ENCODE results near the gene PEBP1. TPM values are rescaled to one million over a fixed set of nuclear protein-coding genes. Genes with fewer than 3 reads are reported as not detected.

Gene PEBP1
- 146 and 161 TPM in 2 replicates for total RNA-seq

DNA sequence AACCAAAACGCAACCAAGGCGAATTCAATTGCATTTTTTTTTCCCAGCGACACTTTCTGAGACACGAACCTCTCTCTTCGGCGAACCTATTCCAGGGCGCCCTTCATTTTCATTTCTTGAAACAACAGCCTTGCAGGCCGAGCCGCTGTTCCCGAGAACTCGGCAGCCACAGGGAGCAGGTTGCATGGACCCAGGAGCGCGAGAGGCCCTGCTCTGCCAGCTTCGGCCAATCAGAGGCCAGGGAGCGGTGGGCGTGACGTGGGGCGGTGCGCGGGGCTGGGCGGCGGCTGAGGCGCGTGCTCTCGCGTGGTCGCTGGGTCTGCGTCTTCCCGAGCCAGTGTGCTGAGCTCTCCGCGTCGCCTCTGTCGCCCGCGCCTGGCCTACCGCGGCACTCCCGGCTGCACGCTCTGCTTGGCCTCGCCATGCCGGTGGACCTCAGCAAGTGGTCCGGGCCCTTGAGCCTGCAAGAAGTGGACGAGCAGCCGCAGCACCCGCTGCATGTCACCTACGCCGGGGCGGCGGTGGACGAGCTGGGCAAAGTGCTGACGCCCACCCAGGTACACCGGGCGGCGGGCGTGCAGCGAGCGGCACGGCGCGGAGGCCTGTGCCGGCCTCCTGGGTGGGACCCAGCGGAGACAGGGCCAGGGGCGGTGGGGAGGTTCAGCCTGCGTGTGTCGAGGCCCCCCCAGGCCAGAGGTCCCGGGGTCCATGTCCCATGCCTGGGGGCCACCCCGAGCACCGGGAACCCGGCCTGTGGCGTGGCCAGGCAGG is at the start of gene PEBP1:
Gene PEBP1, plus strand, starts transcription at position 337 of the 771 bp plus-strand sequence. Its CDS starts 86 bp downstream, at position 423.
- DNase-seq (ENCODE audit: low read depth in 2 of 2), result peak; percentile 95 to 96

DNA sequence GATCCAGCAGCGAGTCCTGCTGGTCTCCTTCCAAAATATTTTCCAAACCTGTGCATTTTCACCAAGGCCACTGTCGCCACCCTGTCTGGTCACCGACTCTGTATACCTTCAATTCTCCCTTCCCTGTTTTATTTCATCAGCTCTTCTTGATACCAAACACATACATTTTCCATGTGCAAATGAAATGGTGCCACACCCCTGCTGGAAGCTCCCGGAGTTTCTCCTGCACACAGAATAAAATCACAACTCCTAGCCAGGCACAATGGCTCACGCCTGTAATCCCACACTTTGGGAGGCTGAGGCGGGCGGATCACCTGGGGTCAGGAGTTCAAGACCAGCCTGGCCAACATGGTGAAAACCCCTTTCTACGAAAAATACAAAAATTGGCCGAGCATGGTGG is 46.1 kb upstream of the PEBP1 start:
- no peak for DNase-seq (ENCODE audit: low read depth in 2 of 2)

DNA sequence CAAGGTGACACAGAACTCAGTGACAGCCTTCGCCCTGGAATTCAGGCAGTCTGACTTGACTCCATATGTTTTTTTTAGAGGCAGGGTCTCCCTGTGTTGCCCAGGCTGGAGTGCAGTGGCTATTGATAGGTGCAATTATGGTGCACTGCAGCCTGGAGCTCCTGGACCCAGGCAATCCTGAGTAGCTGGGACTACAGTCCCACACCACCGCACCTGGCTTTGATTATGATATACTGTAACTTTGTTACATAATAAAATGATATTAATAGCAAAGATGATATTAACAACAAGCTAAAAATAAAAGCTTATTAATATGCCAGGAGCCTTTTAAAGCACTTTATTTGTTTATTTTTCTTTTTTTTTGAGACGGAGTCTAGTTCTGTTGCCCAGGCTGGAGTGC is 41.9 kb upstream of the PEBP1 start:
- no peak for DNase-seq (ENCODE audit: low read depth in 2 of 2)

DNA sequence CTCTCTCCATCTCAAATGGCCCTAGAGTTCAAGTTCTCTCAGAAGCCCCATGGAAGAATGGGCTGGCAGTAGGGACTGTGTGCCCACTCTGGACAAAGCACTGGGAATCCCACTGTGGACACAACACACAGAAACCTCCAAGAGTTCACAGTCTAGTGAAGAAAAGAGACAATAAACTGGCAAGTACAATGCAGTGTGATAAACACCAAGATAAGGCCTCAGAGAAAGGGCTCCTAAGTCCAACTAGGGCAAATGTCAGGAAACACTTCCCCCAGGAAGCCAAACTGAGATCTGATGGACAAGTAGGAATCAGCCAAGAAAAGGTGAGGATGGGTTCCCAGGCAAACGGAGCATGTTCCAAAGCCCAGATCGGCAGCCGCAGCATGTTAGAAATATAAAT is 37.5 kb upstream of the PEBP1 start:
- DNase-seq (ENCODE audit: low read depth in 2 of 2), result peak in 1 of 2 donors; percentile 11

DNA sequence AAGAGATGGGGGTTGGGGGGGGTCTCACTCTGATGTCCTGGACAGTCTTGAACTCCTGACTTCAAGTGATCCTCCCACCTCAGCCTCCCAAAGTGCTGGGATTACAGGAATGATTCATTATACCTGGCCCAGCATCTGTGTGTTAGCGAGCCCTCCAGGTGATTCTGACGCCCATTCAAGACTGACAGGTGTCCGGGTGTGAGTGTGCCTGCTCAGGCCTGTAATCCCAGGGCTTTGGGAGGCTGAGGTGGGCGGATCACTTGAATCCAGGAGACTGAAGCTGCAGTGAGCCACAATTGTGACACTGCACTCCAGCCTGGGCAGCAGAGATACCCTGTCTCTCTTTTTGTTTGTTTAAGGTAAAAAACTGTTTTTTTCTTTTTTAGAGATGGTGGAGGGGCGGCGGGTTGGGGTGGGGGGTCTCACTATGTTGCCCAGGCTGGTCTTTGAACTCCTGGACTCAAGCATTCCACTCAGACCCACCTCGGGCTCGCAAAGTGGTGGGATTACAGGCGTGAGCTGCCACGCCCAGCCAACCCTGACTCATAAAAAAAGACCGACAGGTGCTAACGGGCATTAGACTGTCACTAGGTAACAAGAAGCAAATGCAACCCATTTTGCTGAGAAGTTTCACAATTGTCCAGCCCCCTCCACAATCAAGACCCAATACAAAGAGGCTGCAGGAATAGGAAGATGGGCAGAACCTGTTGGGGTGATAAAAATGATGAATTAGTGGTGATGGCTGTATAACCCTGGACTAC is 36.8 kb upstream of the PEBP1 start:
- DNase-seq (ENCODE audit: low read depth in 2 of 2), result no peak

DNA sequence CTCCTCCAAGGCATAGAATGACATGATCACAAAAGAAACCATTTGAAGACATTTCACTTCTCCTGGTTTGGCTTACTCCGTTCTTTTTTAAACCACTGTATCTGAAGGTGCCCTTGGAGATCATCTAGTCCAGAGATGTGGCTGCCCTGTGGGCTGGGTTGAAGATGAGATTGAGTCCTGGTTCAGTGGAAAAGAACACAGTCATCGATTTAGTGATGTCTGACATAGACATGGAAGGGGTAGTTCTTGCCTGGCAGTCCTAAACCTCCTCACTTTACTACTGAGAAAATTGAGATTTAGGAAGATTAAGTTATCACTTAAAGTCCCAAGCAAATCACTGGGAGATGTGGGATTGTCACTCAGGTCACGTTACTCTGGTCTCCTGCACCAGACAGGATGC is 34.9 kb upstream of the PEBP1 start:
- DNase-seq (ENCODE audit: low read depth in 2 of 2), result no peak

DNA sequence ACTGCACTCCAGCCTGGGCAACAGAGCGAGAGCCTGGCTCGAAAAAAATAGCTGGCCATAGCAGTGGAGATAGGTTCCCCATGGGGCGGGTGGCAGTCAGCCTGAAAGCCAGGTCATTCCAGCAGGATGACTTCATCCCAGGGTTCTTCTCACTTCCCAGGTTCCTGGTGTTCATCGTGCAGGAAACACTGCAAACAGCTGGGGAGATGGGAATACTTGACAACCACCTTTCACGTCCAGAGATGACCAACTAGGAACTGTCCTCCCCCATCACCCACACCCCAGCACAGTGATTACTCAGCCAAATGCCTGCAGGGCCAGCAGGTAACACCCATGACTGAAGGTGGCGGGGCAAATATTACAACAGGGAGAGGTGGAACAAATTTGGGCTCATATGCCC is 33.9 kb upstream of the PEBP1 start:
- no peak for DNase-seq (ENCODE audit: low read depth in 2 of 2)

DNA sequence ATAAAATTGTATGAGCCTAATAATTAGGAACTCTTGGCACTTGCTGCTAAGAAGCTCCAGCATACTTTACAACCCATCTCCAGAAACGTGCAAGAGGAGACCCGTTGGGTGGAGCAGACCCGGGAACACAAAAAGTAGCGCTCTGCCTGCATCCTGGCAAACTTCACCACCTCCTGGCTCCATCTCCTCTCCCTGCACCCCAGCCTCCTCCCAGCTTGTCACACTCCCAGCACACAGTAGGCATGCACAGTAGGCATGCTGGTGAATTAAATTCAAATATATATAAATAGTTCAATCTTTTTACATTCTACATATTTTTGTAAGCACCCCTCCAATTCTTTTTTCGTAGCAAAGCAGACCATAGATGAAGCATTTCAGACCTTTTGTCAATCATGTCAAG is 33.3 kb upstream of the PEBP1 start:
- DNase-seq (ENCODE audit: low read depth in 2 of 2), result no peak

DNA sequence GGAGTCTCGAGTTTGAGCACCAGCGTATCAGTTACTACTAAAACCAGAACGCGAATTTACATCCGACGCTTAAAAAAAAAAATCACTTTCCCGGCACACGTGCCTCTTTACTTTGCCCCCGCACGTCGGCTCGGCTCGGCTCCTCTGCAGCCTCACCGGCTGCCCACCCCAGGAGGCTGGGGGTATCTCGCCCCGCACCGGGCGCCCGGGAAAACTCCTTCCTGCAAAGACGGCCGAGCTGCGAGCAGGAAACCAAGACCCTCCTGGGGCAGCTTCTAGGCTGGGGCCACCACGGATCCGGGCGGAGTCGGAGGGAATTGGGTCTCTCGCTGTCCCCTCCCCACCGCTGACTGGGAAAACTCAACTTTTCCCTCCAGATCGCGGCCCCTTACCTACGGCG is 32.7 kb upstream of the PEBP1 start:
- peak; percentile 38 to 47 for DNase-seq (ENCODE audit: low read depth in 2 of 2)

DNA sequence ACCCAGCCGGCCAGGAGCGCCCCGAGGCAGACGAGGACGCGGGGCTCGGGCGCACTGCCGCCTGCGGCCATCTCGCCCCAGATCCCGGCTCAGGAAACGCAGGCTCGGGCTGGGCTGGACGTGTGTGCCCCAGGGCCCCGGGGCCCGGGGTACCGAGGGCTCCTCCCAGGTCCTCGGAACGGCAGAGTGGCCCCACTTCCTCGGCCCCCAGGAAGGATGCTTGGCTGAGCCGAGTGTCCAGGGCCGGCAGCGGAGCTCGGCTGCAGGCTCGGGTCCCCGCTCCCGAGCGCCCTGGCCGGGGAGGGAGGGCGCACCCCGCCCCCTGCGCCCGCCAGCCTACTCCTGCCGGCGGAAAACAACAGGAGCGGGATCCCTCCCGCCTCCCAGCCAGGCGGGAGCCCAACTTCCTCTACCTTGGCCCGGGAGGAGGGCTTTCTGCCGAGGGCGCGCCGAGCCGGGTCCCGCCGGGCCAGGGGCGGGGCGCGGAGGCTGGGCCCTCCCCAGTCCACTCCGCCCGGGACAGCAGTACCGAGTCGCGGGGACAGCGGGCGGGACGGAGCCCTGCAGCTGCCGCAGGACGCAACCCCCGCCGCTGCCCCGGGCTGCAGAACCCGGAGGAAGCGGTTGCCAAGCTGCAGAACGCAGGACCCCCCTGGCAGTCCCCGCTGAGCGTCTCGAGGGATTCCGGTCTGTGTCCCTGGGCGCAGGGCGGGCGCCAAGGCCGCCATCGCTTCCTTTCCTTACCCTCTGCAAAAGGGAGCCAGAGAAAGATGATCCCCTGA is 32.1 kb upstream of the PEBP1 start, which contains the start of gene VSIG10:
Gene VSIG10, minus strand, starts transcription at position 411 of the 782 bp plus-strand sequence. Its CDS starts 340 bp downstream, at position 71.
- peak; percentile 68 to 84 for DNase-seq (ENCODE audit: low read depth in 2 of 2)

DNA sequence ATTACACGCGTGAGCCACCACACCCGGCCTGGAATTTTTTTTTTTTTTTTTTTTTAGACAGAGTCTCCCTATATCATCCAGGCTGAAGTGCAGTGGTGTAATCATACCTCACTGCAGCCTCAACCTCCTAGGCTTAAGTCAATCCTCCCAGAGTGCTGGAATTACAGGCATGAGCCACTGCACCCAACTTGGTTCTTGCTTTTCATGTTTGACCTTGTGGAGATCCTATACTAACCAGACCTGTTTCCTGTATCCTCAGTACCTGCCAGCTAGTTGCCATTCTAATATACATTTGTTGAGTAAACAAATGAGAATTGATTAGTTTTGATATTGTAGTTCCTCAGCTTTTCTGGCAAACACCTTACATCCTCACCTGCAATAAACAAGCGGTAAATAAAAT is 28.9 kb upstream of the PEBP1 start:
- DNase-seq (ENCODE audit: low read depth in 2 of 2), result no peak

DNA sequence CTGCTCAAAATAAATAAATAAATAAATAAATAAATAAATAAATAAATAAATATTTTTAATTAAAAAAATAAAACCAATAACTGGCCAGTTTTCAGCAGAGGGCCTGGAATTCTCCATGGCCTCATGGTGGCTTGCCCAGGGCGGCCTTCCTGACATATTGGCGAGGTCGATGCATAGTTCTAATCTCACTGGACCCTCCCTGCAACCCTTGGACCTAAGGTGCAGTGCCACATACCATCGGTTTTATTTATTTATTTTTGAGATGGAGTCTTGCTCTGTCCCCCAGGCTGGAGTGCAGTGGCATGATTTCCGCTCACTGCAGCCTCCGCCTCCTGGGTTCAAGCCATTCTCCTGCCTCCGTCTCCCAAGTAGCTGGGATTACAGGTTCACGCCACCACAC is 28.2 kb upstream of the PEBP1 start:
- DNase-seq (ENCODE audit: low read depth in 2 of 2), result no peak

DNA sequence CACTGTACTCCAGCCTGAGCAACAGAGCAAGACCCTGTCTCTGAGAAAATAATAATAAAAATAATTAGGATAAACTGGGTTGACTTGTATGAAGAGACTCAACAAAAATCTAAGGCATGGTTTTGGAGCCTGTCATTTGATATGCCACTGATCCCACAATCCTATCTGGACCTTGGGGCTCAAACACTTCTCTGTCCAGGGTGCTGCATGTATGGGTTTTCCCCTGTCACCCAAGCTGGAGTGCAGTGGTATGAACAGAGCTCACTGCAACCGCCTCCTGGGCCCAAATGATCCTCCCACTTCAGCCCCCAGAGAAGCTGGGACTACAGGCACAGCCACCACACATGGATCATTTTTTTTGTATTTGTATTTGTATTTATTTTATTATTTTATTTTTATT is 26.8 kb upstream of the PEBP1 start:
- DNase-seq (ENCODE audit: low read depth in 2 of 2), result no peak

DNA sequence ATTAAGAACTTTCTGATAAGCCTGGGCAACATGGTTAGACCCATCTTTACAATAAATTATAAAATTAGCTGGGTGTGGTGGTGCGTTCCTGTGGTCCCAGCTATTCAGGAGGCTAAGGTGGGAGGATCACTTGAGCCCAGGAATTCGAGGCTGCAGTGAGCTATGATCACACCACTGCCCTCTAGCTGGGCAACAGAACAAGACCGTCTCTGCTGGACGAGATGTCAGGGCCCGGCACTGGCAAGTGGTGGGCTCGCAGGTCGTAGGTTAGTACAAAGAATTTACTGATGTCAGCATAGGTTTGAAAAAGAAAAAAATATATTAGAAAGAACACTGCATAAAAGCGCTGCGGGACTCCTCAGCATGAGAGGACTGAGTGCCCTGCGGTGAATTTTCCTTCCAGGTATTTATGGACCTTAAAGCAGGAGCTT is 16.5 kb upstream of the PEBP1 start:
- no peak for DNase-seq (ENCODE audit: low read depth in 2 of 2)

DNA sequence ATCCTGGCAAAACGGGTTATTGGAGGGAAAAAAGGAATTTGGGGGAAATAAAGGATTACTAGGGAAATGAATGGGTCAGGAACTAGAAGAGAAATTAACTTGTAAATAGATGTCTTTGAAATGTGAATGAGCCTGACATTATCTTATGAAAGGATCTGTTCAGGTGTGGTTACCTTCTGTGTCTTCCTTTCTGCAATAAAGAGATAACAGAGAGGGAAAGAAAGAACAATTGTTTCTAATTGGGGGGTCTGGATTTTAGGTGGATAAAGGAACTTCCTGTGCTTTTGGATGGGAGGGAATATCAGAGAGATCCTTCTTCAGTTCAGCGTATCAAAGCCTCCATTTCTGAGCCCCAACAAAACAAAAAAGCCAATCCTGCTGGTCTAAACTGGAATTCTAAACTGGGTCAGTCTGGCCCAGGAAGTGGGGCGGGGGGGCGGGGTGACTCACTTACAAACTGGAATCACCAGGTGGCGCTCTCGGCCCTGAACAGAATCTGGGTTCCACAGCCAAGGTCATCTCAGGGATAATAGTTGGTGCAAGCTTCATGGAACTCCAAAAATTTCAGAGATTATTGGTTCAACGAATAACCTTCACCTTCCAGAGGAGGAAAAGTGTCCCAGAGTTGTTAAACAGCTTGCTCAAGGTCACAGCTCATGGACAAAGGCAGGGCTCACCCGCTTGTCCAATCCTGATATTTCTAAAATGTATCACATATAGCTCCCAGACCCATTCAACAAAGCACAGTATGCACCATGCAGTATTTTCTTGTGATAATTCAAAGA is 15.2 kb upstream of the PEBP1 start:
- peak; percentile 71 to 74 for DNase-seq (ENCODE audit: low read depth in 2 of 2)

DNA sequence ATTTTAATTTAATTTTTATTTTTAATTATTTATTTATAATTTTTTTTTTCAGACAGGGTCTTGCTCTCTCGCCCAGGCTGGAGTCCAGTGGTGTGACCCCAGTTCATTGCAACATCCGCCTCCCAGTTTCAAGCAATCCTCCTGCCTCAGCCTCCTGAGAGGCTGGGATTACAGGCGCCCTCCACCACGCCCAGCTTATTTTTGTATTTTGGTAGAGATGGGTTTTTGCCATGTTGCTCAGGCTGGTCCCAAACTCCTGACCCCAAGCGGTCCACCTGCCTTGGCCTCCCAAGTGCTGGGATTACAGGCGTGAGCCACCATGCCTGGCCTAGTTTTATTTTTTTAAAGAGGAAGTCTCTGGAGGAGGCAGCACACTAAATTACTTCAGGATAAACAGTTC is 13.7 kb upstream of the PEBP1 start:
- DNase-seq (ENCODE audit: low read depth in 2 of 2), result no peak

DNA sequence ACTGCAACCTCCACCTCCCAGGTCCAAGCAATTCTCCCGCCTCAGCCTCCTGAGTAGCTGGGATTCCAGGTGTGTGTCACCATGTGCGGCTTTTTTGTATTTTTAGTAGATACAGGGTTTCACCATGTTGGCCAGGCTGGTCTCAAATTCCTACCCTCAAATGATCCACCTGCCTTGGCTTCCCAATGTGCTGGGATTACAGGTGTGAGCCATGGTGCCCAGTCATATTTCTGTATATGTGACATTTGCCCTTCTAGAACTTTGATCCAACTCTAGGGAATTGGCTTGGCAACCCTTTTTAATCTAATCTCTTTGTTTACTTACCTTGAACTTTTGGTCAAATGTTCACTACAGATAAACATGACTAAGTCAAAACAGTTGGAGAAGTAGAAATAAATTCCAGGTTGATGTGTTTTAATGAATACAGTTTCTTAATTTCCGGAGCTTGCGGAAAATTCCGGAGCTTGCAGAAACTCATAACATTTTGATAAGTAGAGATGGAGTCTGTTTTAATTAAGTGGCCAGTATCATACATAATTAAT is 11.5 kb upstream of the PEBP1 start:
- no peak for DNase-seq (ENCODE audit: low read depth in 2 of 2)

DNA sequence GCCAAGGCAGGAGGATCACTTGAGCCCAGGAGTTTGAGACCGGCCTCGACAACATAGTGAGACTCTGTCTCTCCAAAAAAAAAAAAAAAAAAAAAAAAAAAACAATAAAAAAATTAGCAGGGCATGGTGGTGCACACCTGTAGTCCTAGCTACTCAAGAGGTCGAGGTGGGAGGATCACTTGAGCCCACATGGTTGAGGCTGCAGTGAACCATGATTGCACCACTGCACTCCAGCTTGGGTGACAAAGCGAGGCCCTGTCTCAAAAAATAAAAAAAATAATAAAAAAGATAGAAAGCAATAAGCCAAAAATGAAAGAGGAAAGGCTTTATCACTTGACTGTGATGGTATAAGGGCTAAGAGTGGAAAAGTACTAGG is 10.2 kb upstream of the PEBP1 start:
- DNase-seq (ENCODE audit: low read depth in 2 of 2), result no peak

DNA sequence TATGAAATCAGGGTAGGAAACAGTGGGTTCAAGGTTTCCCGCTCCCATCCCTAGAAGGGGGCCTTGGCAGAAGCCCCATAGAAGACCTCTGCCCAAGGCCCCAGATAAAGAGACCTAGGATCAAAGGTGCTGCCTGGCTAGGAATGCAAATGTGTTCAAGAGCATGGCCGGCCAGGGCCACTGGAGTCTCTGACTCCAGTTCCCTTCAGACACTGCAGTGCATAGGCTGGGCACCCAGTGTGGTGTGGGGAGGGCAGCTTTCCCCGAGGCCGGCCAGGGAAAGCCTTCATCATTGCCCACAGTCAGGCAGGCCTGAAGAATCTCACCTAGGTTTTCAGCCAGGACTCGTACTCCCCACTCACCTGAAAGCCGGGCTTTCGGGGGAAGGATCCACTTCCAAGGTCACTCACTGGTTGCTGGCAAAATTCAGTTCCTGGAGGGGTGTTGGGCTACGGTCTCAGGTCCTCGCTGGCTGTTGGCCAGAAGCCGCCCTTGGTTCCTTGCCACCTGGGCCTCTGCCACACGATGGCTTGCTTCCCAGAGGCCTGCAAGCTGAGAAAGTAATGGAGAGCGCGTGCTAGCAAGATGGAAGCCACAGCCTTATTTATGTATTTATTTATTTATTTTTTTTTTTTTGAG is 9.7 kb upstream of the PEBP1 start:
- DNase-seq (ENCODE audit: low read depth in 2 of 2), result no peak

DNA sequence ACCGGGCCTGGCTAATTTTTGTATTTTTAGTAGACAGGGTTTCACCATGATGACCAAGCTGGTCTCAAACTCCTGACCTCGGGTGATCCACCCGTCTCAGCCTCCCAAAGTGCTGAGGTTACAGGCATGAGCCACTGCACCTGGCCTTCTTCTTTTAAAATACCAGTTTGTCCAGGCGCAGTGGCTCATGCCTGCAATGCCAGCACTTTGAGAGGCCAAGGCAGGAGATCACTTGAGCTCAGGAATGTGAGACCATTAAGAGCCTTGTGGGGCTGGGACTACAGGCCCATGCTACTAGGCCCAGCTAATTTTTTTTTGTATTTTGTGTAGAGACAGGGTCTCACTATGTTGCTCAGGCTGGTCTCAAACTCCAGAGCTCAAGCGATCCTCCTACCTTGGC is 8.1 kb upstream of the PEBP1 start:
- DNase-seq (ENCODE audit: low read depth in 2 of 2), result no peak
